ENCODE data around the gene MOB3C. TPM values are rescaled to one million over a fixed set of nuclear protein-coding genes. Genes with fewer than 3 reads are reported as not detected.

MOB3C gene
- total and polyA plus RNA-seq, 2 donors (not counting 1 experiment from before 2014, with no cell fraction given), result 9.1 to 14.9 TPM

DNA sequence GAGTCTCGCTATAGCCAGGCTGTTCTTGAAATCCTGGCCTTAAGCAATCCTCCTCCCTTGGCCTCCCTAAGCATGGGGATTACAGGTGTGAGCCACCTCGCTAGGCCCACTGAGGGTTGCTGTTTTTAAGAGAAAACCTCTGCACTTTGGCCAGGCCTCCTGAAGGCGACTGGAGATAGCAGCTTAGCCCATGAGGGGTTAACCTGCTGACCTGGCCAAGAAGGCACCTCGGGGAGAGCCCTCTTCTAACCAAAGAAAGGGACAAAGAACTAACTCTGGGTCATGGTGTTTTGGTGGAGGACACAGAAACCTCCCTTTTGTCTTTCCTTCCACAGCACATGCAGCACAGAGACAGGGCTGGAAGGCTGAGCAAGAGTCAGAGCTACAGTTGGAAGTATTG lies 47.5 kb downstream of the MOB3C start:
- Histone ChIP-seq H3K4me2 (ENCODE audit: extremely low read depth, insufficient read depth, low read length) (no peak overlapping the region), H3K36me3 (ENCODE audit: control insufficient read depth, insufficient read depth, low read length) (peaks cover 2% of the 10 kb centered on the region), H3K9me3 (ENCODE audit: control insufficient read depth, insufficient read depth, low read depth, low read length) (no peaks in the 10 kb centered on the region), H4K20me1 (ENCODE audit: control insufficient read depth, extremely low read depth, insufficient read depth, low read length) (no peaks in the 10 kb centered on the region), H2AFZ (ENCODE audit: low read length) (no peak overlapping the region), H3K4me3 (replicated peaks in 1 of 4; ENCODE audit: control extremely low read depth in 1 of 4, insufficient read depth in 1 of 4, low read depth in 3 of 4, low read length in 4 of 4) (no peak overlapping the region), H3K9ac (ENCODE audit: insufficient read depth, low read length) (no peak overlapping the region), H3K27ac (ENCODE audit: insufficient read depth, low read length) (no peak overlapping the region), H3K27me3 (ENCODE audit: control insufficient read depth, insufficient read depth, low read length) (no peaks in the 10 kb centered on the region), H3K79me2 (ENCODE audit: control insufficient read depth, insufficient read depth, low read length) (no peaks in the 10 kb centered on the region), H3K4me1 (ENCODE audit: control insufficient read depth, extremely low read depth, insufficient read depth, low read length) (no peaks in the 10 kb centered on the region)
- TF ChIP-seq EZH2 (IDR thresholded peaks at IDR 0.05; ENCODE audit: low read length, missing control alignments), result no peak
- TF ChIP-seq, protein P1, sequence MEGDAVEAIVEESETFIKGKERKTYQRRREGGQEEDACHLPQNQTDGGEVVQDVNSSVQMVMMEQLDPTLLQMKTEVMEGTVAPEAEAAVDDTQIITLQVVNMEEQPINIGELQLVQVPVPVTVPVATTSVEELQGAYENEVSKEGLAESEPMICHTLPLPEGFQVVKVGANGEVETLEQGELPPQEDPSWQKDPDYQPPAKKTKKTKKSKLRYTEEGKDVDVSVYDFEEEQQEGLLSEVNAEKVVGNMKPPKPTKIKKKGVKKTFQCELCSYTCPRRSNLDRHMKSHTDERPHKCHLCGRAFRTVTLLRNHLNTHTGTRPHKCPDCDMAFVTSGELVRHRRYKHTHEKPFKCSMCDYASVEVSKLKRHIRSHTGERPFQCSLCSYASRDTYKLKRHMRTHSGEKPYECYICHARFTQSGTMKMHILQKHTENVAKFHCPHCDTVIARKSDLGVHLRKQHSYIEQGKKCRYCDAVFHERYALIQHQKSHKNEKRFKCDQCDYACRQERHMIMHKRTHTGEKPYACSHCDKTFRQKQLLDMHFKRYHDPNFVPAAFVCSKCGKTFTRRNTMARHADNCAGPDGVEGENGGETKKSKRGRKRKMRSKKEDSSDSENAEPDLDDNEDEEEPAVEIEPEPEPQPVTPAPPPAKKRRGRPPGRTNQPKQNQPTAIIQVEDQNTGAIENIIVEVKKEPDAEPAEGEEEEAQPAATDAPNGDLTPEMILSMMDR (conservative IDR thresholded peaks at IDR 0.05 in 1 of 2, IDR thresholded peaks at IDR 0.05 in 1 of 2; ENCODE audit: low read depth in 1 of 2, low read length in 2 of 2), result no peak
- no peak for DNase-seq (ENCODE audit: low read depth in 2 of 2)

DNA sequence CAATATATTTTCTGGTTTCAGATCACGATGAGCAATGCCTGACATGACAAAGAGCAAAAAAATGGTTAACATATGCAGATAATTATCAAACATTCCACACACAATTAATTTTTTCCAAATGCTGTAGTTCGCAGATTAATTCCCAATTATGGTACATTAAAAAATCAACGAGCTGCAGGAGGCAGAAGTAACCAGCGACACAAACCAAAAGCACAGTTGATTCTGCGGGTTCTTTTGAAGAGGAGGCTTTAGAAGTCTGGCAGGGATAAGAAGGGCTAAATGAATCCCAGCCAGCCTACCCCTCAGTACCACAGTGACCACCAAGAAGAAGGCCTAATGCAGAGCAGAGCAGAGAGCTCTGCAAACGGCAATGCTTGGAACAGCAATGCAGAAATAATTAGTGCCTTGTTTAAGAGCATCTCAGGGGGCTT lies 48.1 kb downstream of the MOB3C start:
- Histone ChIP-seq H3K36me3 (ENCODE audit: control insufficient read depth, insufficient read depth, low read length) (peaks cover 2% of the 10 kb centered on the region), H4K20me1 (ENCODE audit: control insufficient read depth, extremely low read depth, insufficient read depth, low read length) (no peaks in the 10 kb centered on the region), H2AFZ (ENCODE audit: low read length) (no peak overlapping the region), H3K79me2 (ENCODE audit: control insufficient read depth, insufficient read depth, low read length) (no peaks in the 10 kb centered on the region), H3K27me3 (ENCODE audit: control insufficient read depth, insufficient read depth, low read length) (no peaks in the 10 kb centered on the region), H3K27ac (ENCODE audit: insufficient read depth, low read length) (no peak overlapping the region), H3K9ac (ENCODE audit: insufficient read depth, low read length) (no peak overlapping the region), H3K4me2 (ENCODE audit: extremely low read depth, insufficient read depth, low read length) (no peak overlapping the region), H3K4me3 (replicated peaks in 1 of 4; ENCODE audit: control extremely low read depth in 1 of 4, insufficient read depth in 1 of 4, low read depth in 3 of 4, low read length in 4 of 4) (no peak overlapping the region), H3K4me1 (ENCODE audit: control insufficient read depth, extremely low read depth, insufficient read depth, low read length) (no peaks in the 10 kb centered on the region), H3K9me3 (ENCODE audit: control insufficient read depth, insufficient read depth, low read depth, low read length) (no peaks in the 10 kb centered on the region)
- no peak for DNase-seq (ENCODE audit: low read depth in 2 of 2)
- TF ChIP-seq, protein P1 (conservative IDR thresholded peaks at IDR 0.05 in 1 of 2, IDR thresholded peaks at IDR 0.05 in 1 of 2; ENCODE audit: low read depth in 1 of 2, low read length in 2 of 2), result no peak

- H2AFZ ChIP-seq (ENCODE audit: low read length), result no peak overlapping the region
Measured at GRCh38 chr1:46563341-46563740, 53.3 kb downstream of the MOB3C start.

More at GRCh38 chr1:46563341-46563740, 53.3 kb downstream of the MOB3C start:
- Histone ChIP-seq H3K79me2 (ENCODE audit: control insufficient read depth, insufficient read depth, low read length) (no peaks in the 10 kb centered on the region), H3K9me3 (ENCODE audit: control insufficient read depth, insufficient read depth, low read depth, low read length) (no peaks in the 10 kb centered on the region), H3K27me3 (ENCODE audit: control insufficient read depth, insufficient read depth, low read length) (no peaks in the 10 kb centered on the region), H3K4me2 (ENCODE audit: extremely low read depth, insufficient read depth, low read length) (no peak overlapping the region), H3K27ac (ENCODE audit: insufficient read depth, low read length) (no peak overlapping the region), H4K20me1 (ENCODE audit: control insufficient read depth, extremely low read depth, insufficient read depth, low read length) (no peaks in the 10 kb centered on the region), H3K4me1 (ENCODE audit: control insufficient read depth, extremely low read depth, insufficient read depth, low read length) (no peaks in the 10 kb centered on the region), H3K4me3 (replicated peaks in 1 of 4; ENCODE audit: control extremely low read depth in 1 of 4, insufficient read depth in 1 of 4, low read depth in 3 of 4, low read length in 4 of 4) (no peak overlapping the region), H3K36me3 (ENCODE audit: control insufficient read depth, insufficient read depth, low read length) (peaks cover 2% of the 10 kb centered on the region), H3K9ac (ENCODE audit: insufficient read depth, low read length) (no peak overlapping the region)
- no peak for DNase-seq (ENCODE audit: low read depth in 2 of 2)
- TF ChIP-seq EZH2 (IDR thresholded peaks at IDR 0.05; ENCODE audit: low read length, missing control alignments), result no peak
- TF ChIP-seq, protein P1 (conservative IDR thresholded peaks at IDR 0.05 in 1 of 2, IDR thresholded peaks at IDR 0.05 in 1 of 2; ENCODE audit: low read depth in 1 of 2, low read length in 2 of 2), result no peak

Measured in fibroblast of lung (primary cell).